ENCODE results near the gene DEPDC5.

DEPDC5 gene

DNA sequence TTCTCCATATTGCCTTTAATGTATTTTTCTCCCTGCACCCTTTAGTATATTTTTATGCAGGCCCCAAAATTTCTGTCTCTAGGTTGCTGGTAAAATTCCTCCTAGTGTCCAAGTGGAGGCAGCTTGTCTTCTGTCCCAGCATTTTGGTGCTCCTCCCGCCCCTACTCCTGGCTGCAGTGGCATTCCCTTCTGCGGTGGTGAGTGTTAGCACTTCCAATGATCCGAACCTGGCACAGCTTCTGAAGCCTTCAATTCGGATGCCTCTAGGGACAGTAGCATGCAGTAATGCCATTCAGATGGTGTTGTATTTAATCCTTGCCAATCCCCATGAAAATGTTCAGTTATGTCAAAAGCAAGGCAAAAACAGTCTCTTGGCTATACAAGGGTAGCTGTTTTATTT lies 196.4 kb downstream of the DEPDC5 start:
- DNase-seq (ENCODE audit: low spot score) = no peak

DNA sequence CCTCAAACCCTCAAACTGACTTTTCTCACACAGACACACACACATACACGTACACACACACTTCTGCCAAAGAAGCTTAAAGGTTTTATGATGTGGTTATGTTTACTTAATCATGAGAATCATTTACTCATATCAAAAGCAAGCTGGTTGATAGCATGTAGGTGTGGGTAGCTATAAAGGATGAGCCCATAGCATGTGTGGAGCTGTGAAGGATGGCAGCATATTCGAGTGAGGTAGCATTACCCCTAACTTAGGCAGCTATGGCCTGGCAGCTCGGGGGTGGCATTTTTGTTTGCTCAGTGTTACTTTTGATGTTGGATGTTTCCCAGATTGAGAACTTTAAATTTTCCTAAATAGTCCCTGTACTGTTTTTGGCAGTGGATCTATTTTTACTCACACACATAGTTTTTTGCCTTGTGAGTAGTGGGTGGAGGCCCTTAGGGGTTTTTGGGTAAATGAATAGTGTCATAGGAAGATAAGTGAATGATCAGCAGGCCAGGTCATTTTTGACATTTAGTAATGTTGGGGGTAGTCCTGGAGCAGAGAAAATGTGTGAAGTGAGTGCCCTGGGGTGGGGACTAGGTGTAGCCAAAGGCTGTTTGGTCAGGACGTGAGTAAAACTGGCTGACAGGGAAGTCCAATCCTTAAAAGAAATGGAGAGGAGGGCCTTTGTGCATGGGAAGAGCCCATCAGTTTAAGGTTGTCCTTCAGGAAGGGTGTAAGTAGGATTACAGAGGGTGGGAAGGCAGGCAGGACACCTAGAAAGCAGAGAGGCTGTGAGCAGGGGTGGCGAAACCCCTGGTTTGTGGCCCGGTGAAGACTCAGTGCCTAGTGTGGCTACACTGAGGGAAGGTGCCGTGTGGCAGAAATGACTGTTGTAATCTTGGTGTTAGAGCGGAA lies 197.6 kb downstream of the DEPDC5 start:
- DNase-seq (ENCODE audit: low spot score) = no peak

DNA sequence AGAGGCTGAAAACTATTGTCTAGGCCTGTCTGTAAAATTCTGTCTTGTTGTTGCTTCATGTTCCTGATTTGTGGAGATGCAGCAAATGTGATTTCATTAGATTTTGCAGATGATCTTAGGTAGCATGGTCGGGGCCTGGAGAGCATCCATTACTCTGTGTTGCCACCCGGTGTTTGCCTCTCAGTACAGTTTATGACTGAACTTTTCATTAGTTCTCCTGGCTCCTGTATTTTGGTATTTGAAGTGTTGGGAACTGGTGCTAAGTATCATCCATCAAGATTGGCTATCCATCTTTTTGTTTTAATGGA lies 198.2 kb downstream of the DEPDC5 start:
- no peak for DNase-seq (ENCODE audit: low spot score)

DNA sequence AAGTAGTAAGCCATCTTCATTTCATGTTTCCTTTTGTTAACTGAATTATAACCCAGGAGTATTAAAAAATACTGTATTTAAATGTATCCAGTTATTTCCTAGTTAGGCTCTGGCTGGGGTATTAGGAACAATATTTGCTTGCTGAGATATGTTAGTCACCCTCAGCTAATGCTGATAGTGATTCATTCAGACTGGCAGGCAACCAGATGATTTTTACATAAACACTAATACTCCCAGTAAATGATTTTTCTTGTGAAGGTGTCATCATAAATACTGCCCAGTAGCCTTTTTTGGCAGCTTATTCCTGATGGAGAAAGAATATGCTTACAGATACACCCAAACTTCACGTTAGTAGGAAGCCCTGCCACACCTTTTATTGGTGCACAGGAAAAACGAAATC lies 198.7 kb downstream of the DEPDC5 start:
- peak; percentile 83 for DNase-seq (ENCODE audit: low spot score)

DNA sequence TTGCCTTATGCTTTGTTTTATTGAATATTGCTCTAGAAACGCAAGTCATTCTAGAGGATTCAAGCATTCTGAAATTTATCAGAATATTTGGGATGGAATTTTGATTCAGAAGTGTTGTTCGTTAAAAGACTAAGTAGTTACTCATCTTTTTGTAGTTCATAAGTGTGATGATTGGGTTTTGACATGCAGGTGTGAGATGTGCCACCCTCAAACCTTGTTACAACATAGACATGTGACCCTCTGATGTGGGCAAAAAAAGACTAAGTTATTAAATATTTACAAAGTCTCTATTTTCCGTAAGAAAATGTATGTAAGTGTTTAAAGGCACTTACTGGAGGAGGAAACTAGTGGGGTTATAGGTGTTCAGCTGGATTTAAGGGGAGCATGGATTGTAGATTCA lies 199.4 kb downstream of the DEPDC5 start:
- DNase-seq (ENCODE audit: low spot score) = no peak

DNA sequence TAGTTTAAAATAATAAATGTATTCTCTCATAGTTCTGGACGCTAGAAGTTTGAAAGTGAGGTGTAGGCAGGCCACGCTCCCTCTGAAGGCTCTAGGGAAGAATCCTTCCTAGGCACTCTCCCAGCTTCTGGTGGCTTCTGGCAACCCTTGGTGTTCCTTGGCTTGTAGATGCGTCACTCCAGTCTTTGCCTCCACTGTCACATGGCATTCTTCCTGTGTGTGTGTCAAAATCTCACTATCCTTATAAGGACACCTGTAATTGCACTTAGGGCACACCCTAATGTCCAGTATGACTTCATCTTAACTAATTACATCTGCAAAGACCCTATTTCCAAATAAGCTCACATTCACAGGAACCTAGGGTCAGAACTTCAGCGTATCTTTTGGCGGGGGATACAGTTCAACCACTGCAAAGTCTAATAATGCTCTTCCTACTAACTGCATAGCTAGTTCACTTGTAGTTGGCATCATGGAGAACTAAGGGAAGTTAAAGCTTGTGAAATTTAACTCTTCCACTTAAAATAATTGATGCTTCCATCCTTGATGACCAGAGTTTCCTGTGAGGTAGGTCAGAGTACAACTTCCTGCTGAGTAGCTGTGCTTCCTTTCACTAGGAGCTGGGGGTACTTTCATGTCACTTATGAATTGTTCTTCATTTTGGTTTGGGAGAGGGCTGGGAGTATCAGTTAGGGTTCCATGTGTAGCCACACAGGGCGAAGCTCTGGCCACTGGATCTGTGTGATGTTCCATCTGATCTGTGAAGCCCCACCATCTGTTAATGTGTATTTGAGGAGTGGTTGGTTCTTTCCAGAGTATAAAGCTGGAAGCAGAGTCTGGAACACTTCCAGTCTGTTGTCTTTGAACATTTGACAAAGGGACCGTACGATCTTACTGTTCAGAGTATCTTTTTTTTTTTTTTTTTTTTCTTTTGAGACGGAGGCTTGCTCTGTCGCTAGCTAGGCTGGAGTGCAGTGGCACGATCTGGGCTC lies 201.0 kb downstream of the DEPDC5 start:
- DNase-seq (ENCODE audit: low spot score) = no peak

DNA sequence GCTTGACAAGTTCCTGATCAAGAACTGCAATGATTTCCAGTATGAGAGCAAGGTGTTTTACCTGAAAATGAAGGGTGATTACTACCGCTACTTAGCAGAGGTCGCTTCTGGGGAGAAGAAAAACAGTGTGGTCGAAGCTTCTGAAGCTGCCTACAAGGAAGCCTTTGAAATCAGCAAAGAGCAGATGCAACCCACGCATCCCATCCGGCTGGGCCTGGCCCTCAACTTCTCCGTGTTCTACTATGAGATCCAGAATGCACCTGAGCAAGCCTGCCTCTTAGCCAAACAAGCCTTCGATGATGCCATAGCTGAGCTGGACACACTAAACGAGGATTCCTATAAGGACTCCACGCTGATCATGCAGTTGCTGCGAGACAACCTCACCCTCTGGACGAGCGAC lies 202.5 kb downstream of the DEPDC5 start:
- no peak for DNase-seq (ENCODE audit: low spot score)

All from kidney tubule cell (primary cell).